T-cell (primary cell): Measurements from ENCODE around the gene MUC5B. TPM values are rescaled to one million over a fixed set of nuclear protein-coding genes. Genes with fewer than 3 reads are reported as not detected.
A peak's percentile ranks its signal among the peaks of the same experiment; 100 is the strongest.

ENCODE experiments used
- ATAC-seq, 4 experiments: fragments of 200-7000 bp in 3 of 4; fragments of 150-1000 bp in 1 of 4; cut with Tn5 transposase; replicated peaks in 1 of 4; 1 replicate in 3 of 4; 2 replicates in 1 of 4; pipeline ENCODE4 v1.10.0; 2021; ENCODE audit warnings: moderate library complexity in 3 of 4, mild to moderate bottlenecking in 2 of 4, moderate number of reproducible peaks in 1 of 4
- CTCF ChIA-PET, 2 donors: fragments of 300-600 bp; sonication (Branson Sonifier 250); formaldehyde crosslinking; loops; one replicate each; lab custom pipeline; 2022; ENCODE audit warnings: antibody characterized with exemption in 2 of 2; lab: Charles Lee
- POLR2A ChIA-PET, 2 donors: fragments of 300-600 bp; sonication (Branson Sonifier 250); formaldehyde crosslinking; loops; one replicate each; lab custom pipeline; 2022; ENCODE audit warnings: antibody characterized with exemption in 2 of 2; lab: Charles Lee
- DNase-seq, 35 experiments: peaks; one replicate each; pipeline versions ENCODE4 v3.0.0 to v3.0.0-alpha.2; 2013 to 2023
- H3K27ac ChIP-seq: one replicate; pipeline ENCODE4 v1.5.1; 2013; ENCODE audit warnings: low read length
- H3K27me3 ChIP-seq, 2 experiments: replicated peaks in 1 of 2; 1 replicate in 1 of 2; 2 replicates in 1 of 2; pipeline versions ENCODE4 v1.6.1 to v1.7.0; 2013; ENCODE audit warnings: low read length in 1 of 2, mixed read lengths in 1 of 2; ENCODE audit not compliant: control insufficient read depth in 2 of 2, insufficient read depth in 2 of 2; ENCODE audit errors: extremely low read depth in 1 of 2
- H3K36me3 ChIP-seq, 2 donors: 1 replicate in 1 of 2; 2 replicates in 1 of 2; pipeline versions ENCODE4 v1.6.1 to v1.7.0; 2013; ENCODE audit warnings: low read length in 1 of 2; ENCODE audit not compliant: control insufficient read depth in 2 of 2, insufficient read depth in 1 of 2; ENCODE audit errors: extremely low read depth in 1 of 2
- H3K4me1 ChIP-seq, 2 experiments: 1 replicate in 1 of 2; 2 replicates in 1 of 2; pipeline versions ENCODE4 v1.6.1 to v1.7.0; 2013; ENCODE audit warnings: low read length in 2 of 2, mixed read lengths in 1 of 2; ENCODE audit not compliant: insufficient read depth in 2 of 2, control insufficient read depth in 1 of 2; ENCODE audit errors: extremely low read depth in 1 of 2
- H3K4me3 ChIP-seq, 2 donors: 1 replicate in 1 of 2; 2 replicates in 1 of 2; pipeline versions ENCODE4 v1.5.1 to v1.7.0; 2013; ENCODE audit warnings: mild to moderate bottlenecking in 2 of 2, low read length in 1 of 2, moderate library complexity in 1 of 2; ENCODE audit not compliant: control insufficient read depth in 1 of 2; ENCODE audit errors: extremely low read depth in 1 of 2
- H3K9me3 ChIP-seq: 2 replicates; pipeline ENCODE4 v1.7.0; 2013
- H3K27ac Mint-ChIP-seq, 2 donors: one replicate each; pipeline ENCODE4 v1.8.0; 2020 to 2021; ENCODE audit warnings: mild to moderate bottlenecking in 2 of 2, mixed read lengths in 2 of 2
- H3K27me3 Mint-ChIP-seq, 2 donors: one replicate each; pipeline ENCODE4 v1.8.0; 2021 to 2022; ENCODE audit warnings: mixed read lengths in 2 of 2
- H3K36me3 Mint-ChIP-seq: one replicate; pipeline ENCODE4 v1.8.0; 2021; ENCODE audit warnings: mixed read lengths
- H3K4me1 Mint-ChIP-seq, 3 donors: one replicate each; pipeline ENCODE4 v1.8.0; 2020 to 2022; ENCODE audit warnings: mixed read lengths in 3 of 3, mild to moderate bottlenecking in 1 of 3
- H3K4me3 Mint-ChIP-seq, 3 donors: one replicate each; pipeline ENCODE4 v1.8.0; 2020 to 2022; ENCODE audit warnings: mild to moderate bottlenecking in 3 of 3, mixed read lengths in 3 of 3, moderate library complexity in 3 of 3
- H3K9me3 Mint-ChIP-seq, 3 donors: one replicate each; pipeline ENCODE4 v1.8.0; 2020 to 2022; ENCODE audit warnings: mixed read lengths in 3 of 3
- whole genome bisulfite sequencing: methylation state at CpG from one replicate; pipeline ENCODE4 v1.1.5; 2013; ENCODE audit warnings: missing lambda C conversion rate; ENCODE audit not compliant: insufficient coverage; 5-methylcytosine and 5-hydroxymethylcytosine counted together
- total RNA-seq, 35 experiments: library from RNA in 6 of 35; stranded (reverse) in 6 of 35; fragments of 120-200 nt in 1 of 35; gene quantifications; one replicate each; pipeline versions ENCODE4 v1.2.1 to v1.2.4 and lab custom pipeline; 2013 to 2026

Gene MUC5B
- total RNA-seq, 5 donors from 2014 or later (not counting 1 experiment from before 2014, with no cell fraction given), result 1.8 to 4.0 (median 3.6) TPM; not detected in 2

DNA sequence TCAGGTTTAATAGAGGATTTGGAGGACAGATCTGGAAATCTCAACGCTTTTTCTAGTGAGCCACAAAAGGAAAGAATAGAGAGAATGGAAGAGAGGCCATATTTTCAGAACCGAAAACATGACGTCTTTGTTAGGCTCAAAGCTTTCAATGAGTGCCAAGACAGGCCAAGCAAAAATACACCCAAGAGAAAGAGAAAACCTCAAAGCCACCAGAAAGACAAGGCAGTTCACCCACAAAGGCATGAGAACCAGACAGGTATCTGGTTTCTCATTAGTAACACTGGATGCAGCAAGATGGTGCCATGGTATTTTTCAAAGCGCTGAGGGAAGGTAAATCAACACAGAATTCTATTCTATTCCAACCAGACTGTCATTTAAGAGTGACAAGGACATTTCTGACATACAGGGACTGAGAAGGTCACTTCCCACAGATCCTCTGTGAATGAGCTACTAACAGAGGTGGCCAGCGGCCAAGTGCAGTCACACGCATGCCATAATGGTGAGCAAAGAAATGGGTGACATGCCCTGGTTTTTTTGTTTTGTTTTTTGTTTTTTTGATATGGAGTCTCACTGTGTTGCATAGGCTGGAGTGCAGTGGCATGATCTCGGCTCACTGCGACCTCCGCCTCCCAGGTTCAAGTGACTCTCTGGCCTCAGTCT lies 44.7 kb downstream of the MUC5B start:
- ATAC-seq (no peak), DNase-seq (peak in 1 of 35 experiments; percentile 44)
- peaks cover 0 to 43% of the 10 kb centered on the region in 2 experiments for H3K4me1 ChIP-seq

DNA sequence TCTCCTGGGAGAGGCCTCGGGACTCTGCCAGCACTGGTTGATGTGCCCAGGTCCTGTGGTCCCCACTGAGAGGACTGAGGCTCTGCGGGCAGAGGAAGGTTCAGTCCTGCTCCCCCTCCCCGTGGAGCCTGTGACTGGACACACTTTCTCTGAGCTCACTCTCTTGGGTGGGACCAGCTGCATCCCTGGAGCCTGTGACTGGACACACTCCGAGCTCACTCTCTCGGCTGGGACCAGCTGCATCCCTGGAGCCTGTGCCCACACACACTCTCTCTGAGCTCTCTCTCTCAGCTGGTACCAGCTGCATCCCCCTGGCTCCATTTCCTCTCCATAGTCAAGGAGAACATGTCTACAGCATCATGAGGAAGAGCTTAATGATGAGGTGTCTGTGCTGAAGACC lies 47.1 kb downstream of the MUC5B start:
- Mint-ChIP-seq H3K4me3 (no peak overlapping the region), H3K36me3 (no peaks in the 10 kb centered on the region), H3K9me3 (peaks cover 0 to 4% (median 0%) of the 10 kb centered on the region in 3 donors), H3K4me1 (peaks cover 0 to 16% (median 0%) of the 10 kb centered on the region in 3 donors), H3K27ac (no peak overlapping the region), H3K27me3 (no peaks in the 10 kb centered on the region)
- ChIA-PET POLR2A (no interaction called here), CTCF (no interaction called here)
- Histone ChIP-seq H3K4me1 (peaks cover 0 to 49% of the 10 kb centered on the region in 2 experiments), H3K4me3 (no peak overlapping the region), H3K9me3 (no peaks in the 10 kb centered on the region), H3K36me3 (peaks cover 0 to 6% of the 10 kb centered on the region in 2 donors), H3K27ac (no peak overlapping the region), H3K27me3 (no peaks in the 10 kb centered on the region)
- ATAC-seq, result no peak
- WGBS, result 90% methylated on average over 5 of the region's 5 CpGs
- DNase-seq, result no peak

More for the DNA sequence above, 44.7 kb downstream of the MUC5B start:
- Histone ChIP-seq H3K9me3 (no peaks in the 10 kb centered on the region), H3K27me3 (no peaks in the 10 kb centered on the region), H3K27ac (peak overlapping the region; percentile 2), H3K4me3 (no peak overlapping the region), H3K36me3 (peaks cover 0 to 2% of the 10 kb centered on the region in 2 donors)
- H3K36me3 Mint-ChIP-seq, result peaks cover 3% of the 10 kb centered on the region
- WGBS, result 97% methylated on average over 6 of the region's 9 CpGs
- ChIA-PET POLR2A (interaction anchor here in 1 of 2 donors (0.5 kb wide), 1 partner anchor 113 kb away, joined by 3 read pairs; no protein-coding TSS in a partner anchor), CTCF (no interaction called here)
- H3K4me1 Mint-ChIP-seq, result peaks cover 4 to 28% (median 13%) of the 10 kb centered on the region in 3 donors
- H3K27me3 Mint-ChIP-seq, result no peaks in the 10 kb centered on the region
- H3K9me3 Mint-ChIP-seq, result peaks cover 0 to 10% (median 3%) of the 10 kb centered on the region in 3 donors
- H3K27ac Mint-ChIP-seq, result peak overlapping the region in 1 of 2 donors; percentile 61
- no peak overlapping the region for H3K4me3 Mint-ChIP-seq

DNA sequence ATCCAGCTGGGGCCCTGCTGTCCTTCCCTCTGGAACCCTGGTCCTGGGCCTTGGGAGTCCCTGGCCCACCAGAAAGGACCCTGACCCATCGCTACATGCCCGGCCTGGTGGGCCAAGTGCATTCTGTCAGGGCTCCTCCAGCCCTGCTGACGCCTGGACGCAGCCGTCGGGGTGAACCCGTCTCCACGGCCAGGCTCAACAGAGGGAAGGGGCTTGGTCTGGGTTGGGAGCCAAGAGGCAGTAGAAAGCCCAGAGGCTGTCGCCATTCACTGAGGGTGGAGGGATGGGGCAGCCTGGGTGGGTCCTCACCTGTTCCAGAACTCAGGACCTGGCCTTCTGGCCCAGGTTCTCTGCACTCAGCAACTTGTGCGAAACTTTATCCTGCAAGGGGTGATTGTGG lies 47.6 kb downstream of the MUC5B start:
- H3K9me3 Mint-ChIP-seq, result no peaks in the 10 kb centered on the region
- H3K36me3 Mint-ChIP-seq, result no peaks in the 10 kb centered on the region
- H3K9me3 ChIP-seq, result no peaks in the 10 kb centered on the region
- H3K27ac Mint-ChIP-seq, result no peak overlapping the region
- H3K4me3 Mint-ChIP-seq, result no peak overlapping the region
- peaks cover 0 to 54% of the 10 kb centered on the region in 2 experiments for H3K4me1 ChIP-seq
- no peak overlapping the region for H3K27ac ChIP-seq
- no peaks in the 10 kb centered on the region for H3K27me3 Mint-ChIP-seq
- peaks cover 0 to 16% (median 0%) of the 10 kb centered on the region in 3 donors for H3K4me1 Mint-ChIP-seq
- WGBS, result 92% methylated on average over 9 of the region's 10 CpGs
- DNase-seq (no peak), ATAC-seq (no peak)
- CTCF ChIA-PET, result no interaction called here
- H3K4me3 ChIP-seq, result no peak overlapping the region
- POLR2A ChIA-PET, result no interaction called here
- H3K27me3 ChIP-seq, result no peaks in the 10 kb centered on the region
- H3K36me3 ChIP-seq, result peaks cover 2 to 9% of the 10 kb centered on the region in 2 donors

DNA sequence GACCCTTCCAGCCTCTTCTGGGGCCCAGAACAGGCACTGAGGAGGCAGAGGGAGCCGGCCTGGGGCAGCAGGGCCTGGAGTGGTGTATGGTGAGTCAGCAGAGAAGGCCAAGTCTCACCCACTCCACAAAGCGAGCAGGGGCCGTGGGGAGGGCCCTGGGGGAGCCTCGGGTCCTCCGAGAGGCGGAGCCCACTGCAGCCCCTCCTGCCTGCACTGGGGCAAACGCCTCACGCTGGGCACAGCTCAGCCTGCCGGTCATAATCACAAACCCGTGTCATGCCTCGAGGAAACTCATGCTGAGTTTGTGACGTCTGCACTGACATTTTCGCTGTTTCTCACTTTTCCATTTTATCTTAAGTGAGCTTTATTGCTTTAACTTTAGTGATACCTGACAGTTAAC lies 48.1 kb downstream of the MUC5B start:
- POLR2A ChIA-PET, result no interaction called here
- no peak overlapping the region for H3K4me3 ChIP-seq
- H3K36me3 ChIP-seq, result peaks cover 2 to 9% of the 10 kb centered on the region in 2 donors
- H3K27ac ChIP-seq, result no peak overlapping the region
- ATAC-seq (no peak), DNase-seq (no peak)
- H3K36me3 Mint-ChIP-seq, result peaks cover 5% of the 10 kb centered on the region
- CTCF ChIA-PET, result no interaction called here
- 90% methylated on average over 9 of the region's 13 CpGs for WGBS
- H3K4me3 Mint-ChIP-seq, result no peak overlapping the region
- H3K27me3 Mint-ChIP-seq, result no peaks in the 10 kb centered on the region
- H3K9me3 ChIP-seq, result no peaks in the 10 kb centered on the region
- no peak overlapping the region for H3K27ac Mint-ChIP-seq
- H3K27me3 ChIP-seq, result no peaks in the 10 kb centered on the region
- no peaks in the 10 kb centered on the region for H3K9me3 Mint-ChIP-seq
- H3K4me1 Mint-ChIP-seq, result peaks cover 0 to 16% (median 0%) of the 10 kb centered on the region in 3 donors
- peaks cover 0 to 59% of the 10 kb centered on the region in 2 experiments for H3K4me1 ChIP-seq

DNA sequence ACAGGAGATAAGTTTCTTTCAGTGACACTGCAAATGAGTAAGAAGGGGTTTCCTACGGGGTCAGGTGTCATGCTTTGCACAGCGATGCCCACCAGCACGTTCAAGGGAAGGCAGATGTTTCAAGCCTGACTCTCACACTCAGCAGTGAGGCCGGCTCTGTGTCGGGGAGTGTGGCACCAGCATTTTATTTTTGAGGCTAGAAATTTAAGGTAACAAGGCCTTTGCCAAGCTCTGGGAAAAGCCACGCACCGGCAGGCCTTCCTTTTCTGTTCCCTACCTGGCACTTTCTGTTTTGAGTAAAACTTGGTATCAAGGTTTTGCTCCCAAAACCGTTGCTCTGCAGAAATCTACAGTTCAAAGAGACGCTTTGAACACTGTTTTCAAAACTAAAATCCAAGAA lies 48.5 kb downstream of the MUC5B start:
- Mint-ChIP-seq H3K27me3 (no peaks in the 10 kb centered on the region), H3K4me1 (peaks cover 0 to 16% (median 0%) of the 10 kb centered on the region in 3 donors), H3K36me3 (peaks cover 6% of the 10 kb centered on the region), H3K4me3 (no peak overlapping the region), H3K27ac (no peak overlapping the region), H3K9me3 (no peaks in the 10 kb centered on the region)
- no peaks in the 10 kb centered on the region for H3K9me3 ChIP-seq
- H3K36me3 ChIP-seq, result peaks cover 6 to 9% of the 10 kb centered on the region in 2 donors
- H3K4me3 ChIP-seq, result no peak overlapping the region
- ATAC-seq (no peak), DNase-seq (no peak)
- CTCF ChIA-PET, result no interaction called here
- 86% methylated on average over 6 of the region's 9 CpGs for WGBS
- POLR2A ChIA-PET, result no interaction called here
- no peak overlapping the region for H3K27ac ChIP-seq
- no peaks in the 10 kb centered on the region for H3K27me3 ChIP-seq
- peaks cover 0 to 64% of the 10 kb centered on the region in 2 experiments for H3K4me1 ChIP-seq

DNA sequence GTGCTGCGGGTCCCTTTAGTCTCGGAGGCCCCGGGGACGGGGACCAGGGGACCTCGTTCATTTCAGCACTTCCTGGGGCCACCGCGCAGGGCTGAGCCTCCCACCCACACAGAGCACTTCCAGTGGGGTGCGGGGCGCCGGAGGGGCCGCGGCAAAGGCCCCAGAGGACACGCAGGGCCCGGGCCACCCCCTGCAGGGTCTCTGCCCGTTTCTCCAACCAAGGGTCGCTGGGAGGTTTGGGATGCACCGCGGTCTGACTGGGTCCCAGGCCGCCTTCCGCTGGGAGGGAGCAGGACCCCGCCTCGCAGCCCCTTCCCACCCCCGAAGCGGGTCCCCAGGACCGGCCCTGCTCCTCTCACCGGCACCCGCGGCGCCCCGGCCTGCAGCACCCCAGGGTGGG lies 49.1 kb downstream of the MUC5B start:
- no peak overlapping the region for H3K4me3 ChIP-seq
- peaks cover 0 to 69% of the 10 kb centered on the region in 2 experiments for H3K4me1 ChIP-seq
- WGBS, result 86% methylated on average over 7 of the region's 30 CpGs
- ATAC-seq, result no peak
- Mint-ChIP-seq H3K36me3 (peaks cover 9% of the 10 kb centered on the region), H3K27ac (no peak overlapping the region), H3K4me1 (peaks cover 0 to 12% (median 0%) of the 10 kb centered on the region in 3 donors), H3K4me3 (no peak overlapping the region), H3K27me3 (no peaks in the 10 kb centered on the region), H3K9me3 (no peaks in the 10 kb centered on the region)
- ChIA-PET CTCF (no interaction called here), POLR2A (no interaction called here)
- DNase-seq, result no peak
- no peaks in the 10 kb centered on the region for H3K9me3 ChIP-seq
- H3K27ac ChIP-seq, result no peak overlapping the region
- no peaks in the 10 kb centered on the region for H3K27me3 ChIP-seq
- peaks cover 10 to 11% of the 10 kb centered on the region in 2 donors for H3K36me3 ChIP-seq
